ENCODE measurements around the gene P2RX4. TPM values are rescaled to one million over a fixed set of nuclear protein-coding genes. Genes with fewer than 3 reads are reported as not detected.
A peak's percentile ranks its signal among the peaks of the same experiment; 100 is the strongest.
"Not testable (repeated sequence)": the region's sequence is repeated elsewhere in the genome, so short reads cannot be mapped to it uniquely, and the experiment has no call there.

The P2RX4 gene
- total RNA-seq, 1 donor from 2014 or later = 55.8 TPM

GRCh38 chr12:121279507-121279915 is 69.6 kb downstream of the P2RX4 start:
- Histone ChIP-seq H3K27me3 (no peaks in the 10 kb centered on the region), H3K36me3 (peaks cover under 1% of the 10 kb centered on the region), H3K27ac (peak overlapping the region; percentile 56), H3K4me3 (no peak overlapping the region), H3K9me3 (no peaks in the 10 kb centered on the region), H3K4me1 (peaks cover 33% of the 10 kb centered on the region)
- DNase-seq (no peak), ATAC-seq (peak; percentile 26)
- TF ChIP-seq CTCF (IDR thresholded peaks at IDR 0.05) = no peak
- intact Hi-C loops (cut with DNase I) = no loop called here

- intact Hi-C loops (cut with DNase I) = not testable (repeated sequence)
Measured at GRCh38 chr12:121280531-121280930, 70.6 kb downstream of the P2RX4 start.

GRCh38 chr12:121281116-121281515 is 71.2 kb downstream of the P2RX4 start:
- H3K9me3 ChIP-seq; H3K36me3 ChIP-seq; DNase-seq; intact Hi-C loops (cut with DNase I); H3K27me3 ChIP-seq; H3K4me3 ChIP-seq; ATAC-seq; H3K27ac ChIP-seq: not testable (repeated sequence)
- H3K4me1 ChIP-seq = peaks cover 33% of the 10 kb centered on the region

More at GRCh38 chr12:121280531-121280930, 70.6 kb downstream of the P2RX4 start:
- peaks cover 33% of the 10 kb centered on the region for H3K4me1 ChIP-seq
- H3K36me3 ChIP-seq, H3K4me3 ChIP-seq, H3K27me3 ChIP-seq, H3K27ac ChIP-seq, H3K9me3 ChIP-seq, ATAC-seq, DNase-seq: not testable (repeated sequence)

GRCh38 chr12:121282072-121282742 is 72.3 kb downstream of the P2RX4 start:
- Histone ChIP-seq H3K4me3 (no peak overlapping the region), H3K9me3 (no peaks in the 10 kb centered on the region), H3K27me3 (no peaks in the 10 kb centered on the region), H3K4me1 (peaks cover 27% of the 10 kb centered on the region), H3K36me3 (no peaks in the 10 kb centered on the region), H3K27ac (no peak overlapping the region)
- DNase-seq (no peak), ATAC-seq (no peak)
- intact Hi-C loops (cut with DNase I) = no loop called here
- no peak for TF ChIP-seq CTCF (IDR thresholded peaks at IDR 0.05)

GRCh38 chr12:121282910-121283309 is 73.0 kb downstream of the P2RX4 start:
- H3K36me3 ChIP-seq; H3K4me3 ChIP-seq; DNase-seq; H3K9me3 ChIP-seq; H3K27ac ChIP-seq; intact Hi-C loops (cut with DNase I); ATAC-seq; H3K27me3 ChIP-seq: not testable (repeated sequence)
- peaks cover 28% of the 10 kb centered on the region for H3K4me1 ChIP-seq

- no peak overlapping the region for H3K27ac ChIP-seq
- no peak overlapping the region for H3K4me3 ChIP-seq
- no peak for DNase-seq
- no peak for ATAC-seq
- H3K27me3 ChIP-seq = no peaks in the 10 kb centered on the region
- H3K4me1 ChIP-seq = peaks cover 32% of the 10 kb centered on the region
- H3K9me3 ChIP-seq = no peaks in the 10 kb centered on the region
- H3K36me3 ChIP-seq = no peaks in the 10 kb centered on the region
- intact Hi-C loops (cut with DNase I) = no loop called here
- TF ChIP-seq CTCF (IDR thresholded peaks at IDR 0.05) = no peak
Measured at GRCh38 chr12:121283388-121283787, 73.5 kb downstream of the P2RX4 start.

Other genes starting within 250 kb of the P2RX4 start
- not detected for gene HNF1A, start 231.6 kb upstream of the P2RX4 start, total RNA-seq
- 15.5 TPM for gene C12orf43, start 193.6 kb upstream of the P2RX4 start, total RNA-seq
- gene OASL, start 170.9 kb upstream of the P2RX4 start, total RNA-seq = 12.7 TPM
- gene P2RX7, start 77.3 kb upstream of the P2RX4 start, total RNA-seq = 20.1 TPM
- 39.3 TPM for gene CAMKK2, start 86.6 kb downstream of the P2RX4 start, total RNA-seq
- 83.8 TPM for gene ANAPC5, start 142.3 kb downstream of the P2RX4 start, total RNA-seq
- 29.5 TPM for gene RNF34, start 190.0 kb downstream of the P2RX4 start, total RNA-seq